GM18505 (cell line): ENCODE results near the gene STK39.

Source experiments
- ATAC-seq: cut with Tn5 transposase; IDR thresholded peaks from one replicate; pipeline ENCODE4 v1.9.1; 2021; ENCODE audit not compliant: unreplicated experiment
- POLR2A ChIP-seq: IDR thresholded peaks from 4 replicates; pipeline ENCODE4 v1.6.1; 2011; ENCODE audit warnings: borderline replicate concordance; ENCODE audit not compliant: insufficient read depth, insufficient read length; ENCODE audit errors: extremely low read depth

The STK39 gene

DNA sequence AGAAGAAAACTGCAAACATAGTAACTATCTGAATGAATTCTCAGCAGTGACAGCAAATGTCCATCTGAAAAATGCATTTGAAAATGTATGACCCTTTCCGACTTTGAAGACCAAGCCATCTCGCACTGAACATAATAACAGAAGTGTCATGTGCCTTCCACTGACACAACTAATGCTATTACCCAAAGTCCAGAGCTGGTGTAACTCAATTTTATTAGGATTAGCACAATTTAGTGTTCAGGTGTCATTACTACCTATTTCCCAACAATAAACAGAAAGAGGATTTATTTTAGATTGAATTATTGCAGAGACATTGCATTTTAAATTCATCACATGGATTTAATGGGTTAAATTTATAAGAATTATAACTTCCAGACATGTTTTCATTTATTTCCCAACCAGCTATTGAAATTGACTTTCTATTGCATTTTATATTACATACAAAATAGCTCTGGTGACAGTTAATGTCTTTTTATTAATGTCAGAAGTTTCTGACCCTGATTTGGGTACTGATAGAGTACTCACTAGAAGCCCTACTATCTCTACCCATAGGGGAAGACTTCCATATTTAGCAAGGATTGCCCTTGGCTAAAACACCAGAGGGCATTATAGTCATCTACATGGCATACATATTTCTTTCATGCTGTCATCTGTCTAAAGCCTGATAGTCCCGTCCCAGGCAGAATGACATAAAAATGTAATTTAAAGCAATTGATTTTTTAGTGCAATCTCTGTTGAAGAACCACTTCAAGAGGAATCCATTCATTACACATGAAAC is 7.0 kb upstream of the STK39 start:
- no peak for TF ChIP-seq POLR2A
- ATAC-seq: no peak

DNA sequence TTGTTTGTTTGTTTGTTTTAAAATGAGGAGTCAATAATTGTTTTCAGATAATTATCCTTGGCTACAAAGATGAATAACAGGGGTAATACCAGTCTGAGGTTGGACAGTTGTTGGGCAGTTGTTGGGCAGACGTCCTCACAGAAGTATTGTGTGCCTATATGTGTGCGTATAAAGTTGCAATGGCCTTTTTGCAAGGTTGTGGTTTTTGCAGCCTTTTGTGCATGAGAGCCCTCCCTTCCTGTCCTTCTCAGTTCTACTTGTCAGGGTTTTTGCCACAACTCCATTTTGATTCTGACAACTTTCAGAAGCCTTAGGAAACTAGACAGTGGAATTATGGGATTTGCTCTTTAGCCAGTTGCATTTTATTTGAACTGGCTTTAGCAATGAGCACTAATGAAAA is 6.0 kb upstream of the STK39 start:
- no peak for TF ChIP-seq POLR2A
- no peak for ATAC-seq

DNA sequence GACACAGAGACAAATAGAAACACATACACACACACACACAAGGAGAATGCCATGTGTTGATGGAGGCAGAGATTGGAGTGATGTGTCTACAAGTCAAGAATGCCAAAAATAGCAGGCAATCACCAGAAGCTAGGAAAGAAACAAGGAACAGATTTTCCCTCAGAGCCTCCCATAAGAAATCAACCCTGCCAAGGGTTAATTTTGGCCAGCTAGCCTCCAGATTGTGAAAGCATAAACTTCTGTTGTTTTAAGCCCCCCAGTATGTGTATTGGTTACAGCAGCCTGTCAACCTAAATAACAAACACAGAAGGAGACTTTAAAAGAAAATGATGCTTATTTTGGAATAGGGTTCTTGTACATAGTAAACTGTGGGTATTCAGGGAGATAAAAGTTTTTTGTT is 5.6 kb upstream of the STK39 start:
- TF ChIP-seq POLR2A: no peak
- ATAC-seq: no peak

DNA sequence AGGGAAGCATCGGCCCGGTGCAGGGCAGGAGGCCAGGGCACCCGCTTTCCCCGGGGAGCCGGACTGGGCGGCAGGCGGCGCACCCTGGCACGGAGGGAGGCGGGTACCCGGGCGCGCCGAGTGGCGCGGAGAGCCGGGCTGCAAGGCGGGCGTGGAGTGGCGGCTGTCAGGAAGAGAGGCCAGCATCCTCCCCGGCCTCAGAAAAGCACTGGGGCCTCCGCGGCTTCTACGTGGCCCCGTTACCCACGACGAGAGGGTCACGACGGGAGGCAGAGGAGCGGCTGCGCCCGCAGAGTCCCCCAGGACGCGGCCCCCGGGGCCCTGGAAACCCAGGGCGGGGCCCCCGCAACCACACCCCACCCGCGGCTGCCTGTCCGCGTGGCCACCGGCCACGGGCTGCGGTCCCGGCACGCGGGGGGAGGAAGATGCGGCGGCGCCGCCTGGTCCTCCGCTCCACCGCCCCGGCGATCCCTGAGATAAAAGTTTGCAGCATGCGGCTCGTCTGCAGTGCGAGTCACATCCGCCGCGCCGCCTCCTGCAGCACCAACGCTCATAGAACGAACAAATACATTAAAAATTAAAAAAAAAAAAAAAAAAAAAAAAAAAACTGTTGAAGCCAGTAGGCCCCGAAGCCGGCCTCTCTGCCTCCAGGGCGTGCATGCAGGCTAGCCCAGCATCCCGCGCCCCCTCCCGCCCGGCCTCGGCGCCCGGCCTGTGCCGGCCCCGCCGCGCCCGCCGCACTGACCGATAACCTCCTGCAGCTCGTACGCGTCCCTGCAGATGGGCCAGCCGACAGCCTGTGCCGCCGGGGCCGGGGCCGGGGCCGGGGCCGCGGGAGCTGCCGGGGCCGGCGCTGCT is 683 bp downstream of the STK39 start:
- TF ChIP-seq POLR2A: no peak
- peak; percentile 50 for ATAC-seq

DNA sequence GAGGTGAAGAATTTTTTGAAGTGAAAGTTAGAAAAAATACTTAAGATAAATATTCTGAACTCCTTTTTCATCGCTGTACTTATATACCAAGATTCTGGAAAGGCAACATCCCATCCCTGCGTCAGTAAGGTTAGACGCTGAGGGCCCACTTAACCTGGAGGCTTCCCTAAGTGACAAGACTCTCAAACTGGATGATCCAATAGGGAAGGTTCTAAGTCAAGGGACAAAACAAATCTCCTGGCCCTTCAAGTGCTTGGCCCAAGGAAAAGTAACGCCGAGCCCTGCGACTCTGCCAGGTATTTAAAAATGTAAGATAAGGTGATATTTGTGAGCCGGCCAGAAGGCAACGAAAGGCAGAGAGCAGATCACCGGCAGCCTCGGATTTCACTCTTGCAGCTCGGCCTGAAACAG is 1.3 kb downstream of the STK39 start:
- no peak for TF ChIP-seq POLR2A
- no peak for ATAC-seq

DNA sequence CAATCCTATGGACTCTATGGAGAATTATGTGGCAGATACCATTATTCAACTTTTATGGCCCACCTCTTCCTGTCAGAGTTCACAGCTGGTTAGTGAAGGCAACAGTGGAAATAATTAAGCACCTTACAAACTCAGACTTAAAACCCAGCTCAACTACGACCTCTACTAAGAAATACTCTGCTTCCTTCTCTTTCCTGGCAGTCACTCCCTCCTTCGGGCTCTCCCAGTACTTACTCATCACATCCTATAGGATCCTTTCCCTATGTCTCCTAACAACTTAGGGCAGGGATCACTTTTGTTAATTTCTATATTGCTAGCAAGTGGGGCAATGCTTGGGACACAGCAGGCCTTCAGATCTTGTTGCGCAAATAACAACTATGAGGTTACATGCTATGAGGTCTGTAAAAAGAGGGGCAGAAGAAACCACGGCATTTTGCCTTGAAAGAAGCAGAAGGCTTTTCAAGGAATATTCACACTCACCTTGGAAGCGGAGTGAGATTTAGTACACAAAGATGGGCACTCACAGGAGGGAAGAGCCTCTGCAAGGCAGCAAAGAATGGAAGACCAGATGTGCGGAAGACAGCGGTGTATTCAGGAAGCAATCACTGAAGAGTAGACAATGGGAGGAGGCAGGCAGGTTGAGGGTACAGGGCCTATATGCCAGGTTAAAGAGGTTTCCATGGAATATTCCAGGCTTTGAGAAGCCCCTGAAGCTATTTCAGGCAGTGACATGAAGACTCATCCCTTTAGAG is 2.1 kb downstream of the STK39 start:
- TF ChIP-seq POLR2A: no peak
- ATAC-seq: no peak

DNA sequence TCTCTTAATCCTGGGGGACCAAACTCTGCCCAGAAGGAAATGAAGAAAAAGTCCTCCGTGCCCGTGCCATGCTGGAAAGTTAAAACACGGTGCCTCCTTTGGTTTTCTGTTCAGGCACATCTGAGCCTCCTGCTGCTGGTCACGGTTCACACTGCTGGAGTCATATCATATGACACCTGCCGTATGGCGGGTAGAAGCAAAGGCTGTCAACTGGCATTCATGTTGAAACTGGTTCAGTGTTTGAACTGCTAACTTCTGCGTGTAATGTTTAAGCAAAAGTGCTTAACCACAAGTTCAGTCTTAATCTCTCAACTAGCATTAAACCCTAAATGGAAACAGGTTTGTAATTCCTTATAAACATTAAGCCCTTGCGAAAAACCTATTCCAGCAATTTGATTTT is 3.1 kb downstream of the STK39 start:
- TF ChIP-seq POLR2A: no peak
- no peak for ATAC-seq

DNA sequence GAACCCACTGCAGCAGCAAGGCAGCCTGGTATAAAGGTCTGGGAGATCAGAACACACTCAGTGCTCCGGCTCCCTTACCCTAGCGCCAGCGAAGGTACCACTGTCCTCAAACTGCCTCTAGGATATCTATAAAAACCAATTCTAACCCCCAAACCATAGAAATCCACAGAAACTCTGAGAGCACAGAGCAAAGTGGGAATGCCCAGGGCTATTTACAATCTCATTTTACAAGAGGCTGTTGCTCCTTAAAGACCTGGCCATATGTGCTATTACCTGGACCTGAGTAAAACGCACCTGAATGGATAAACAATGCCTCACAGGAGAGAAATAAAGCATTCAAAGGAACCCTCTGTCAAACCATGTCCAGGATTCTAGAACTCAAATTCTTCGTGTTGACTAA is 4.3 kb downstream of the STK39 start:
- ATAC-seq: no peak
- TF ChIP-seq POLR2A: no peak

DNA sequence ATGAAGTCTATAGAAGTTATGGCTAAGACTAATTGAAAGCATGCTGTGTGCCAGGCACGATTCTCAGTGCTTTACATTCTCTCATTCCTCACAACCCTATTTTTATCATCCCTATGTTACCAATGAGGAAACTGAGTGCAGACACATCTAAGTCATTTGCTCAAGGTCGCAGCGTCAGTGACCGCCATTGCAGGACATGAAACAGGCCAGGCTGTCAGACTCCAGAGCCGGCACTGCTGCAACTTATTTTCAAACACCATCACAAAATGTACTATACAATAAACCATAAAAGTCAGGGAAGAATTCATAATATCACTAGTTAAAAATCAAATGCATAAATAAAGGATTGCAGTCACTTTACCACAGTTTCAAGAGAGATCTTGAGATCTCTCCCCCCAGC is 5.6 kb downstream of the STK39 start:
- ATAC-seq: no peak
- TF ChIP-seq POLR2A: no peak

DNA sequence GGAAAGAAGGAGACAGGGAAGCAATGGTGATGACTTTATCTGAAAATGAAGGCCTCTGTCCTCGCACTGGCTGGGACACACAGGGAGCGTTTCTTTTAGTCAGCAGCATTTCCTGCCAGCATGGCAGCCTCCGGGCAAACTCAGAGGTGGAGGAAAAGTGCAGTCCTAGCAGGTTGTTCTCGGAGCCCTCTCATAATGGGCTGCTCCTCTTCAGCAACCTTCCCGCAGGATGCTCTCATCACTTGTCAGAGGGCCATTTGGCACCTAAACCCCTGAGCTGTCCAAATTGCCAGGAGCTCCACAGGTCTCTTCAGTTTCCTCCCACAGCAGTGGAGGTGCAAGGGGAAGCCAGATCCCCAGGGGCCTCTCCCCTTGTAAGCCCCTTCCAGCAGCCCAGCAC is 6.2 kb downstream of the STK39 start:
- TF ChIP-seq POLR2A: no peak
- ATAC-seq: no peak

DNA sequence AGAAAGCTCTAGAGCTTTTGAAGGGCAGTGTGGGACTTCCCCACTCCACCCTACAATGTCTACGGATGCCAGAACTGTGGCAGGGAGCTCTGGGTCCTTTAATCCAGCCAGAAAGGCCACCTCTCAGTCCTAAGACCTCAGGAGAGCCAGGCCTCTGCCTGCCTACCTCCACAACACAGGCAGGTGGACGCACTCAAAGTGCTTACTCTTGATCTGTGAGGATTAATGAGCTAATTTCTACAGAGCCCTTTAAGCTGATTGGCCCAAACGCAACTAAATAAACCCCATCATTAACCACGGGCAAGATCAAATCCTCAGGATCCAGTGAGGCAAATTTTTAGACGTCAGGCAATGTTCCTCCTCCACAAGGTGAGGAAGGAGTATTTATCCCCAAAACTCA is 8.1 kb downstream of the STK39 start:
- TF ChIP-seq POLR2A: no peak
- no peak for ATAC-seq

DNA sequence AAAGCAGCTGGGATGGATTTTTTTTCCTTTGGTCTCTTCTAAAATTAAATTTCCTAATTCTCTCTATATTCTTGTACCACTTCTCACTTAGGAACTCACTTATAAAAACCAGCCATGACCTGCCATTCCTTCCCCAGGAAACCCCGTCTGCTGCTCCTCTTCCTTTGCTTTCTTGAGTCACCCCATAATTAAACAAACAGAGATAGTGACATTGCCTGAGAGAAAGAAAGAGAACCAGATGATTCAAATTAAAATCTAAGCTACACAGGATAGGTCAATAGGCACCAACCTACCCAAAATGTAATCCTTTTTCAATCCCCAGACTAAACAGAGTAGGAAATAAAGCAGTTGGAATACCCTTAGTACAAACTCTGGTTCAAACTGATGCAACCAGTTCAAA is 9.7 kb downstream of the STK39 start:
- TF ChIP-seq POLR2A: no peak
- ATAC-seq: no peak

DNA sequence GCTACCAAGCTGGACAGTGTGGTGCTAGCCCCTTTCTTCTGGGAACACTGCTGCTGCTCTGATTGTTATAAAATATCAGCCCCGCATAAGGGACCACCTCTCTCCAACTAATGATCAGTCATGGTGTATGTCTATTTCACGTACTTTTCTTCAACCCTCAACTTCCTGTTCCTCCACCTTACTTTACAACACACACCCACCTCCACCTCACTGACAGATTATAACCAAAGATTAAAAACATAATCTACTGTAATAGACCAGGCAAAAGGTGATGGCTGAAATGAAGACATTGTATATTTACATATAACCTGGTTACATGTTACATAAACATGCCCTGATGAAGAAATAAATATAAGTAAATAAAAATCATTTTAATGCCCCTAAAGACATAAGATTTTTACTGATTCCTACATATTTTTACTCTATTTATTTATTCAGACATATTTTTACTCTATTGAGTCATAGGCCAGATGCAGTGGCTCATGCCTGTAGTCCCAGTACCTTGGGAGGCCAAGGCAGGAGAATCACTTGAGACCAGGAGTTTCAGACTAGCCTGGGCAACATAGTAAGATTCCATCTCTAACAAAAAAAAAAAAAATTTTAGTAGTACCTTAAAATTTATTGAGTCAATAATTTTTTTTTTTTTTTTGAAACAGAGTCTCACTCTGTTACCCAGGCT is 12.8 kb downstream of the STK39 start:
- TF ChIP-seq POLR2A: no peak
- ATAC-seq: no peak

DNA sequence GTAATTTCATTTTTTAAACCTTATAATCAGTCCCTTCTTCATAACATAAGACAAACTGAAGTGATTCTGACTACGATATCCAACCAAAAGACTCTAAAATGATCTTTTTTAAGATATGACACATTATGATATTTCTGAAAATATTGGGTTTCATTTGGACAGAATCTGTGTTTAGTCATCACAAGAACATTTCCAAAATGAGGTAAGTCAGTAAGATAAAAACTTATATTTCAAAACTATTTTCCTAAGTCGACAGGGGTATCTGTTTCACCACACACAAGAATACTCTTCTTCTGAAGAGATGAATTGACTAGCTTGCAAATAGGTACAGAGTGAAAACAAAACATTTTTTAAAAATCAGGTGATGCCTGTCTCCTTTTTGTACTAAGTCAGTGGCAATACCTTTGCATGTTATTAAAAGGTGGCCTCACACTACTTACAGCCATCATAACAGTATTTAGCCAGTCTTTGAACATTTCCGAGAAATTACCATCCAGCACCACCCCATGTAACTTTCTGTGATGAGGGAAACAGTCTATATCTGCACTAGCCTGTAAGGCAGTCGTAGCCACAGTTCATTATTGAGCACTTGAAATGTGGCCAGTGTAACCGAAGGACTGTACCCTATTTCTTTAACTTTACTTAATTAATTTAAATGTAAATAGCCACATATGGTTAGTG is 13.5 kb downstream of the STK39 start:
- no peak for ATAC-seq

More for the DNA sequence above, 13.5 kb downstream of the STK39 start:
- TF ChIP-seq POLR2A: no peak
